ENCODE measurements around the gene SRGAP1. TPM values are rescaled to one million over a fixed set of nuclear protein-coding genes. Genes with fewer than 3 reads are reported as not detected.

SRGAP1 gene
- polyA plus RNA-seq, 1 donor (not counting 4 experiments of a cell fraction or from before 2014, with no cell fraction given), result 4.5 TPM

DNA sequence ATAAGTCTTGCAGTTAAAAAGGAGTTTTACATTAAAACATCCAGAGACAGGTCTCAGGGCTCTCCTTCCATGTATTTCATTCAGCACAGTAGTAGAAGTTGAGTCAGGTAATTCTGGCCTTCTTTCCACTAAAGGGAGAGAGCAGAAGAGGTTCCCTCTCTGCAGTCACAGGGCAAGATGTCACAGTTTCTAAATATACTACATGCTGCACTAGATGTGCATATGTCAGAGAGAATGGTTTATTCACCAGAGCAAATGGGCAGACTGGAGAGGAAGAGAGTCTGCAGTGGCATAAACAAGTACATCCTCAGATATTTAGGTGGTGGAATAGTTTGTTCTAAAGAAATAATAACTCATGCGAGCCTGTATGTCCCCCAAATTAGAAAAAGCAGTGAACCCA lies 245.5 kb downstream of the SRGAP1 start:
- H3K4me3 ChIP-seq (ENCODE audit: control insufficient read depth in 2 of 3, extremely low read depth in 1 of 3, insufficient read depth in 2 of 3, low read depth in 1 of 3, low read length in 3 of 3), result no peak overlapping the region
- H3K27ac ChIP-seq (ENCODE audit: control insufficient read depth, insufficient read depth, low read length), result no peak overlapping the region
- no peaks in the 10 kb centered on the region for H3K9me1 ChIP-seq (ENCODE audit: control insufficient read depth, extremely low read depth, insufficient read depth, low read length)
- dilution Hi-C loops (cut with MboI; ENCODE audit: extremely low pct_ligation_motif_present, low sequenced_read_pairs), result no loop called here
- DNase-seq (ENCODE audit: low read depth, low spot score) (no peak), FAIRE-seq (peak; percentile 5)
- H3K36me3 ChIP-seq (ENCODE audit: control insufficient read depth in 2 of 2, extremely low read depth in 1 of 2, insufficient read depth in 2 of 2, low read length in 2 of 2), result peaks cover 0 to 5% of the 10 kb centered on the region in 2 experiments
- H3K4me2 ChIP-seq (ENCODE audit: control insufficient read depth, extremely low read depth, insufficient read depth, low read depth, low read length), result no peak overlapping the region
- H2AFZ ChIP-seq (ENCODE audit: control insufficient read depth, low read length), result no peak overlapping the region
- peaks cover 46% of the 10 kb centered on the region for H3K4me1 ChIP-seq (ENCODE audit: control insufficient read depth, extremely low read depth, insufficient read depth, low read length)
- TF ChIP-seq, protein P1, sequence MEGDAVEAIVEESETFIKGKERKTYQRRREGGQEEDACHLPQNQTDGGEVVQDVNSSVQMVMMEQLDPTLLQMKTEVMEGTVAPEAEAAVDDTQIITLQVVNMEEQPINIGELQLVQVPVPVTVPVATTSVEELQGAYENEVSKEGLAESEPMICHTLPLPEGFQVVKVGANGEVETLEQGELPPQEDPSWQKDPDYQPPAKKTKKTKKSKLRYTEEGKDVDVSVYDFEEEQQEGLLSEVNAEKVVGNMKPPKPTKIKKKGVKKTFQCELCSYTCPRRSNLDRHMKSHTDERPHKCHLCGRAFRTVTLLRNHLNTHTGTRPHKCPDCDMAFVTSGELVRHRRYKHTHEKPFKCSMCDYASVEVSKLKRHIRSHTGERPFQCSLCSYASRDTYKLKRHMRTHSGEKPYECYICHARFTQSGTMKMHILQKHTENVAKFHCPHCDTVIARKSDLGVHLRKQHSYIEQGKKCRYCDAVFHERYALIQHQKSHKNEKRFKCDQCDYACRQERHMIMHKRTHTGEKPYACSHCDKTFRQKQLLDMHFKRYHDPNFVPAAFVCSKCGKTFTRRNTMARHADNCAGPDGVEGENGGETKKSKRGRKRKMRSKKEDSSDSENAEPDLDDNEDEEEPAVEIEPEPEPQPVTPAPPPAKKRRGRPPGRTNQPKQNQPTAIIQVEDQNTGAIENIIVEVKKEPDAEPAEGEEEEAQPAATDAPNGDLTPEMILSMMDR (optimal IDR thresholded peaks at IDR 0.05 in 1 of 3, IDR thresholded peaks at IDR 0.05 in 1 of 3, conservative IDR thresholded peaks at IDR 0.05 in 1 of 3; ENCODE audit: extremely low read depth in 1 of 3, insufficient read depth in 2 of 3, low read length in 3 of 3), result no peak
- TF ChIP-seq EZH2 (IDR thresholded peaks at IDR 0.05; ENCODE audit: low read length), result no peak
- H4K20me1 ChIP-seq (ENCODE audit: control insufficient read depth, extremely low read depth, insufficient read depth, low read length), result no peaks in the 10 kb centered on the region
- H3K9me3 ChIP-seq (ENCODE audit: control insufficient read depth, low read depth, low read length), result no peaks in the 10 kb centered on the region
- no peaks in the 10 kb centered on the region for H3K79me2 ChIP-seq (ENCODE audit: control insufficient read depth, insufficient read depth, low read length)
- H3K9ac ChIP-seq (ENCODE audit: control insufficient read depth, extremely low read depth, insufficient read depth, low read length), result no peak overlapping the region
- no peaks in the 10 kb centered on the region for H3K27me3 ChIP-seq (ENCODE audit: control insufficient read depth, extremely low read depth, insufficient read depth, low read length)

DNA sequence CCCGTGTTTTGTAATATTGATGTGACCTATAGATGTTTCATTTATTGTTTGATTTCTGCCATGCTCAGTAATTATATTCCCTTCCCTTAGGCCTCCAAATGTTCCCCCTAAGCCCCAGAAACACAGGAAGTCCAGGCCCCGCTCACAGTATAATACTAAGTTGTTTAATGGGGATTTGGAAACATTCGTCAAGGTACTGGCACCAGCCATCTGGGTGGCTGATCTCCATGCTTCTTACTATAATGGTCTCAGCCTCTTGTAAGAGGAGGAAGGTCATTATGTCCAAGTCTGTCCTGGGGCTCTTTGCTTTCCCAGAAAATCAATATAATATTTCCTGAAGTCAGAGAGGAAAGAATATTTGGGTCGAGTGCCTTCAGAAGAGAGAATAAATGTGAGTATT lies 246.7 kb downstream of the SRGAP1 start:
- DNase-seq (ENCODE audit: low read depth, low spot score) (no peak), FAIRE-seq (no peak)
- H3K4me3 ChIP-seq (ENCODE audit: control insufficient read depth in 2 of 3, extremely low read depth in 1 of 3, insufficient read depth in 2 of 3, low read depth in 1 of 3, low read length in 3 of 3), result no peak overlapping the region
- H3K9me3 ChIP-seq (ENCODE audit: control insufficient read depth, low read depth, low read length), result no peaks in the 10 kb centered on the region
- peaks cover 36% of the 10 kb centered on the region for H3K4me1 ChIP-seq (ENCODE audit: control insufficient read depth, extremely low read depth, insufficient read depth, low read length)
- no peaks in the 10 kb centered on the region for H3K9me1 ChIP-seq (ENCODE audit: control insufficient read depth, extremely low read depth, insufficient read depth, low read length)
- H3K27me3 ChIP-seq (ENCODE audit: control insufficient read depth, extremely low read depth, insufficient read depth, low read length), result no peaks in the 10 kb centered on the region
- no peak overlapping the region for H3K4me2 ChIP-seq (ENCODE audit: control insufficient read depth, extremely low read depth, insufficient read depth, low read depth, low read length)
- TF ChIP-seq, protein P1 (optimal IDR thresholded peaks at IDR 0.05 in 1 of 3, IDR thresholded peaks at IDR 0.05 in 1 of 3, conservative IDR thresholded peaks at IDR 0.05 in 1 of 3; ENCODE audit: extremely low read depth in 1 of 3, insufficient read depth in 2 of 3, low read length in 3 of 3), result no peak
- TF ChIP-seq EZH2 (IDR thresholded peaks at IDR 0.05; ENCODE audit: low read length), result no peak
- H3K9ac ChIP-seq (ENCODE audit: control insufficient read depth, extremely low read depth, insufficient read depth, low read length), result no peak overlapping the region
- no peaks in the 10 kb centered on the region for H3K79me2 ChIP-seq (ENCODE audit: control insufficient read depth, insufficient read depth, low read length)
- dilution Hi-C loops (cut with MboI; ENCODE audit: extremely low pct_ligation_motif_present, low sequenced_read_pairs), result no loop called here
- no peaks in the 10 kb centered on the region for H4K20me1 ChIP-seq (ENCODE audit: control insufficient read depth, extremely low read depth, insufficient read depth, low read length)
- H2AFZ ChIP-seq (ENCODE audit: control insufficient read depth, low read length), result no peak overlapping the region
- H3K36me3 ChIP-seq (ENCODE audit: control insufficient read depth in 2 of 2, extremely low read depth in 1 of 2, insufficient read depth in 2 of 2, low read length in 2 of 2), result peaks cover 1 to 12% of the 10 kb centered on the region in 2 experiments
- no peak overlapping the region for H3K27ac ChIP-seq (ENCODE audit: control insufficient read depth, insufficient read depth, low read length)
